Lung (tissue), 12 donors: Measurements from ENCODE around the gene POLR3H. TPM values are rescaled to one million over a fixed set of nuclear protein-coding genes. Genes with fewer than 3 reads are reported as not detected.
A peak's percentile ranks its signal among the peaks of the same experiment; 100 is the strongest.

Source experiments
- ATAC-seq: fragments of 200-7000 bp; cut with Tn5 transposase; one replicate; pipeline ENCODE4 v1.9.1; 2020; ENCODE audit warnings: moderate number of reproducible peaks; ENCODE audit not compliant: insufficient read depth, low FRiP score
- DNase-seq, 3 donors: peaks; one replicate each; pipeline ENCODE4 v3.0.0-alpha.2; 2013 to 2017
- H3K27ac ChIP-seq, 2 donors: one replicate each; pipeline ENCODE4 v1.5.1; 2013; ENCODE audit warnings: mild to moderate bottlenecking in 2 of 2, moderate library complexity in 2 of 2, control low read depth in 1 of 2, inconsistent platforms in 1 of 2, low read depth in 1 of 2, low read length in 1 of 2
- H3K27me3 ChIP-seq, 3 donors: one replicate each; pipeline ENCODE4 v1.5.1; 2013; ENCODE audit warnings: low read length in 2 of 3; ENCODE audit not compliant: control insufficient read depth in 3 of 3, insufficient read depth in 3 of 3
- H3K36me3 ChIP-seq, 4 donors: one replicate each; pipeline ENCODE4 v1.5.1; 2013; ENCODE audit warnings: low read length in 4 of 4, mild to moderate bottlenecking in 1 of 4, moderate library complexity in 1 of 4; ENCODE audit not compliant: control insufficient read depth in 4 of 4, insufficient read depth in 4 of 4
- H3K4me1 ChIP-seq, 5 donors: one replicate each; pipeline ENCODE4 v1.5.1; 2013; ENCODE audit warnings: low read length in 5 of 5, mild to moderate bottlenecking in 2 of 5, moderate library complexity in 1 of 5; ENCODE audit not compliant: control insufficient read depth in 5 of 5, insufficient read depth in 5 of 5
- H3K4me3 ChIP-seq: one replicate; pipeline ENCODE4 v1.5.1; 2013; ENCODE audit warnings: mild to moderate bottlenecking, control low read depth, moderate library complexity
- H3K9ac ChIP-seq, 2 donors: one replicate each; pipeline ENCODE4 v1.5.1; 2013; ENCODE audit warnings: low read length in 2 of 2, control low read depth in 1 of 2; ENCODE audit not compliant: insufficient read depth in 1 of 2
- H3K9me3 ChIP-seq, 4 donors: one replicate each; pipeline ENCODE4 v1.5.1; 2013; ENCODE audit warnings: low read length in 3 of 4, mild to moderate bottlenecking in 1 of 4, moderate library complexity in 1 of 4; ENCODE audit not compliant: control insufficient read depth in 4 of 4, insufficient read depth in 3 of 4
- CTCF ChIP-seq: IDR thresholded peaks from 2 replicates; pipeline ENCODE4 v1.5.1; 2012; ENCODE audit warnings: mild to moderate bottlenecking; ENCODE audit errors: control extremely low read depth, extremely low read depth
- WGBS, 2 donors: extraction: QIAGEN DNeasy Blood & Tissue Kit; methylation state at CpG; one replicate each; pipeline ENCODE4 v1.1.7; 2013; 5-methylcytosine and 5-hydroxymethylcytosine counted together
- polyA plus RNA-seq, 2 donors: library from polyadenylated mRNA; stranded (reverse); fragments of 200-250 nt; gene quantifications; one replicate each; pipeline ENCODE4 v1.2.1, GENCODE V29; 2013
- total RNA-seq, 2 donors: library from RNA; depleted of rRNA in 1 of 2; stranded (reverse); fragments of >200 nt in 1 of 2; gene quantifications; one replicate each; pipeline ENCODE4 v1.2.1, GENCODE V29; 2014 to 2021
- donor health status: control.
- donor health status: control.
- donor health status: Bipolar disorder and iron deficiency.
- donor health status: healthy.
- donor health status: DM: yes; HTN: yes; CAD: no.

The POLR3H gene
- total and polyA plus RNA-seq, 4 donors = 12.1 to 65.9 (median 39.8) TPM

- DNase-seq = no peak
- 92 to 95% methylated on average over 7 to 8 of the region's 8 CpGs for WGBS, 2 donors
Observed at GRCh38 chr22:41578114-41578513, 33.8 kb upstream of the POLR3H start.

GRCh38 chr22:41576877-41577276 lies 32.6 kb upstream of the POLR3H start:
- Histone ChIP-seq H3K9me3 (no peaks in the 10 kb centered on the region), H3K4me3 (no peak overlapping the region), H3K4me1 (peaks cover 0 to 10% (median 0%) of the 10 kb centered on the region in 5 donors), H3K9ac (no peak overlapping the region), H3K27ac (no peak overlapping the region), H3K27me3 (no peaks in the 10 kb centered on the region), H3K36me3 (peaks cover 3 to 39% (median 28%) of the 10 kb centered on the region in 4 donors)
- peak; percentile 61 to 68 (median 62) for DNase-seq
- TF ChIP-seq CTCF = no peak
- no peak for ATAC-seq
- 75 to 82% methylated on average over 9 of the region's 9 CpGs for WGBS, 2 donors

More at GRCh38 chr22:41578114-41578513, 33.8 kb upstream of the POLR3H start:
- Histone ChIP-seq H3K27me3 (no peaks in the 10 kb centered on the region), H3K4me1 (peaks cover 0 to 10% (median 0%) of the 10 kb centered on the region in 5 donors), H3K4me3 (no peak overlapping the region), H3K9me3 (no peaks in the 10 kb centered on the region), H3K36me3 (peaks cover 0 to 48% (median 32%) of the 10 kb centered on the region in 4 donors), H3K27ac (no peak overlapping the region), H3K9ac (no peak overlapping the region)
- no peak for ATAC-seq
- no peak for TF ChIP-seq CTCF

GRCh38 chr22:41575533-41575932 lies 31.3 kb upstream of the POLR3H start:
- H3K36me3 ChIP-seq = peaks cover 6 to 37% (median 27%) of the 10 kb centered on the region in 4 donors
- no peak for ATAC-seq
- no peak overlapping the region for H3K27ac ChIP-seq

More at GRCh38 chr22:41575533-41575932, 31.3 kb upstream of the POLR3H start:
- no peak for TF ChIP-seq CTCF
- no peaks in the 10 kb centered on the region for H3K27me3 ChIP-seq
- H3K4me3 ChIP-seq = no peak overlapping the region
- DNase-seq = no peak
- WGBS, 2 donors = 92 to 95% methylated on average over 14 to 15 of the region's 15 CpGs
- no peak overlapping the region for H3K9ac ChIP-seq
- H3K4me1 ChIP-seq = peaks cover 0 to 10% (median 0%) of the 10 kb centered on the region in 5 donors
- no peaks in the 10 kb centered on the region for H3K9me3 ChIP-seq
